Calu3 (cell line): ENCODE data around the gene PMFBP1. TPM values are rescaled to one million over a fixed set of nuclear protein-coding genes. Genes with fewer than 3 reads are reported as not detected.

ENCODE experiments used
- BruUV-seq: library from RNA; stranded (reverse); fragments of 400-500 nt; replicated peaks from 2 replicates; lab custom pipeline; 2021; lab: Mats Ljungman, UMichigan
- CTCF ChIA-PET: fragments of 300-600 bp; sonication (Branson Sonifier 250); formaldehyde crosslinking; loops from one replicate; lab custom pipeline; 2022; ENCODE audit warnings: antibody characterized with exemption; lab: Charles Lee
- DNase-seq: peaks from one replicate; pipeline ENCODE4 v3.0.0; 2022
- H3K27ac Mint-ChIP-seq: one replicate; pipeline ENCODE4 v1.8.0; 2022; ENCODE audit warnings: mixed read lengths; ENCODE audit not compliant: unreplicated experiment
- H3K27me3 Mint-ChIP-seq: one replicate; pipeline ENCODE4 v1.8.0; 2022; ENCODE audit warnings: mixed read lengths; ENCODE audit not compliant: unreplicated experiment
- H3K36me3 Mint-ChIP-seq: one replicate; pipeline ENCODE4 v1.8.0; 2022; ENCODE audit warnings: mild to moderate bottlenecking, moderate library complexity, mixed read lengths; ENCODE audit not compliant: insufficient read depth, unreplicated experiment
- H3K4me1 Mint-ChIP-seq: one replicate; pipeline ENCODE4 v1.8.0; 2022; ENCODE audit warnings: mild to moderate bottlenecking, low read depth, mixed read lengths; ENCODE audit not compliant: unreplicated experiment
- H3K4me3 Mint-ChIP-seq: one replicate; pipeline ENCODE4 v1.8.0; 2022; ENCODE audit warnings: mild to moderate bottlenecking, low read depth, moderate library complexity, mixed read lengths; ENCODE audit not compliant: unreplicated experiment
- H3K9me3 Mint-ChIP-seq: one replicate; pipeline ENCODE4 v1.8.0; 2022; ENCODE audit warnings: low read depth, mixed read lengths; ENCODE audit not compliant: unreplicated experiment
- intact Hi-C: fragments of 100-400 bp; cut with micrococcal nuclease; formaldehyde crosslinking; loops from one replicate; pipeline ENCODE4 v1.10.0; 2022; ENCODE audit not compliant: unreplicated experiment
- total RNA-seq: library from RNA; stranded (reverse); gene quantifications from 2 replicates; pipeline ENCODE4 v1.2.3, GENCODE V29; 2022
- TF ChIP-seq, protein P1 (sequence below): fragments of 200-600 bp; IDR thresholded peaks from one replicate; pipeline ENCODE4 v1.8.0; 2022; ENCODE audit warnings: antibody characterized with exemption; ENCODE audit not compliant: unreplicated experiment

The PMFBP1 gene
- total RNA-seq, 1 experiment from 2014 or later, result 8.5 TPM

DNA sequence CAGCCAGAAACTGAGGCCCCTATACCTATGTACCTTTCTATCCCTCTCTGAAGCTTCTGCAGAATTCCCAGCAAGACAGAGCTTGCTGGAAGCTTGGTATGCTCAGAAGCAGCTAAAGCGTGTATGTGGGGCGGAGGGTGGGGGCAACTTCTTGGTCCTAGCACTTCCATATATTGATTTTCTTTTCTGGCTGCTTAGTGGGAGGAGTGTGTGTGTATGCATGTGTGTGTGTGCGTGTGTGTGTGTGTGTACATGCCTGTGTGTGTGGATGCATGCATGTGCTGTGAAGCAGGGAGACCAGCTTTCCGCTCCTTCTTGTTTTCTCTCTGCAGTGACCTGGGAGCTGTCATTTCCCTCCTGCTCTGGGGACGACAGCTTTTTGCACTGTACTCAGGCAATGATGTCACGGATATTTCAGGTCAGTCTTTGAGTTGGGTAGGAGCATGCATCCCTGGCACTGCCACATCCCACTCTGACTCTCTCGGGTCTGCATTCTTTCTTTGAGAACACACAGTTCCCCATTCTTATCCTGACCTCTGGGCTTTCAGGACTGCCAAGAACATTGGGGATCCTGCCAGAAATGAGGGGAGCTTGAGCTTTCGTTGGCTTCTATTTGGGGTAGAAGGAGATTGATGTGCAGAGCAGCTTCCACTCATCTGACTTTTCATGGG lies 98.3 kb downstream of the PMFBP1 start:
- Mint-ChIP-seq H3K4me3 (no peak overlapping the region), H3K27ac (no peak overlapping the region), H3K27me3 (peaks cover 14% of the 10 kb centered on the region), H3K4me1 (no peaks in the 10 kb centered on the region), H3K9me3 (no peaks in the 10 kb centered on the region), H3K36me3 (no peaks in the 10 kb centered on the region)
- no peak for DNase-seq
- TF ChIP-seq, protein P1, sequence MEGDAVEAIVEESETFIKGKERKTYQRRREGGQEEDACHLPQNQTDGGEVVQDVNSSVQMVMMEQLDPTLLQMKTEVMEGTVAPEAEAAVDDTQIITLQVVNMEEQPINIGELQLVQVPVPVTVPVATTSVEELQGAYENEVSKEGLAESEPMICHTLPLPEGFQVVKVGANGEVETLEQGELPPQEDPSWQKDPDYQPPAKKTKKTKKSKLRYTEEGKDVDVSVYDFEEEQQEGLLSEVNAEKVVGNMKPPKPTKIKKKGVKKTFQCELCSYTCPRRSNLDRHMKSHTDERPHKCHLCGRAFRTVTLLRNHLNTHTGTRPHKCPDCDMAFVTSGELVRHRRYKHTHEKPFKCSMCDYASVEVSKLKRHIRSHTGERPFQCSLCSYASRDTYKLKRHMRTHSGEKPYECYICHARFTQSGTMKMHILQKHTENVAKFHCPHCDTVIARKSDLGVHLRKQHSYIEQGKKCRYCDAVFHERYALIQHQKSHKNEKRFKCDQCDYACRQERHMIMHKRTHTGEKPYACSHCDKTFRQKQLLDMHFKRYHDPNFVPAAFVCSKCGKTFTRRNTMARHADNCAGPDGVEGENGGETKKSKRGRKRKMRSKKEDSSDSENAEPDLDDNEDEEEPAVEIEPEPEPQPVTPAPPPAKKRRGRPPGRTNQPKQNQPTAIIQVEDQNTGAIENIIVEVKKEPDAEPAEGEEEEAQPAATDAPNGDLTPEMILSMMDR, result no peak
- intact Hi-C loops, result no loop called here
- no TSS peak for BruUV-seq
- CTCF ChIA-PET, result no interaction called here

DNA sequence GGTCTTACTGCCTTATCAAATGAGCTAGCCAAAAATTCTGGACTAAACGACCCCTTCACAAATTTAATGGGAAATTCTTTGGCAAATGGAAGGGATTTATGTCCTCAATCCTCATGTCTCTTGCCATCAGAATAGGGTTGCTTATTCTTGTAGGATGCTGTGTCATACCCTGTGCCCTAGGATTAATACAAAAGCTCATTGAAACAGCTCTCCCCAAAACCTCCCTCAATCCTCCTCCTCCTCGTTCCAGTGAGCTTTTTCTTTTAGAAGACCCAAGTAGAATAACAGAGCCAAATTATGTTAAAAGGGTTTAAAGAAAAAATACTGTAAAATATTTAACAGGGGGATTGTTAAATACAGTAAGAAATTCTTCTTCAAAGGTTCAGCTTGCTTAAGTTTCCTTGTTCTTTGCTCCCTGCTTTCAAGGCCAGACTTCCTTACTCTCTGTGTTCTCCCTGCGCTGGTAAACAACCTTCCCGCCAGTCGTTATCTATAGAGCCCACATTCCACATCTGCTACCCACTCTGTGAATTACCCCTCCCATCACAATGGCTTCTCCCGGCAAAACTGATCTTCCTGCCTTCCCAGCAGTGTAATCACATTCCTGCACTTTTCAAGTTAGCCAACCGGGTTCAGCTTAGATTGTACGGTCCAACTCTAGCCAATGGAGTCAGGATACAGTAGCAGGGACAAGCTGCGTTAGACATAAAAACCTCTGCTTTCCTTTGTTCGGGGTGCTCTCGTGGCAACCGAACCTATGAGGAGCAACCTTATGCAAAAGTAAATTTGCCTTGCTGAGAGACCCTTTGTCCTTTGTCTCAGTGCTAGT lies 99.2 kb downstream of the PMFBP1 start:
- Mint-ChIP-seq H3K4me3 (no peak overlapping the region), H3K27me3 (peaks cover 14% of the 10 kb centered on the region), H3K9me3 (no peaks in the 10 kb centered on the region), H3K4me1 (no peaks in the 10 kb centered on the region), H3K36me3 (no peaks in the 10 kb centered on the region), H3K27ac (no peak overlapping the region)
- no TSS peak for BruUV-seq
- CTCF ChIA-PET, result interaction anchor here (1.1 kb wide), 1 partner anchor 19 kb away, joined by 3 read pairs; the partner anchor contains the start of gene HP
- DNase-seq, result no peak
- intact Hi-C loops, result no loop called here
- TF ChIP-seq, protein P1, result no peak

Other genes starting within 250 kb of the PMFBP1 start
- gene PKD1L3, start 171.8 kb downstream of the PMFBP1 start, total RNA-seq, result not detected in 2 replicates
- gene DHODH, start 163.4 kb downstream of the PMFBP1 start, total RNA-seq, result 19.7 and 21.3 TPM in 2 replicates
- not detected in 2 replicates for gene HP, start 117.7 kb downstream of the PMFBP1 start, total RNA-seq
- not detected in 2 replicates for gene HPR, start 108.9 kb downstream of the PMFBP1 start, total RNA-seq
- 18.0 TPM in 2 replicates for gene TXNL4B, start 78.5 kb downstream of the PMFBP1 start, total RNA-seq
- gene DHX38, start 78.3 kb downstream of the PMFBP1 start, total RNA-seq, result 83.0 and 86.4 TPM in 2 replicates